Measurements from ENCODE around the gene DTX2.
"Not testable (repeated sequence)": the region's sequence is repeated elsewhere in the genome, so short reads cannot be mapped to it uniquely, and the experiment has no call there.

- TF ChIP-seq, protein P1, sequence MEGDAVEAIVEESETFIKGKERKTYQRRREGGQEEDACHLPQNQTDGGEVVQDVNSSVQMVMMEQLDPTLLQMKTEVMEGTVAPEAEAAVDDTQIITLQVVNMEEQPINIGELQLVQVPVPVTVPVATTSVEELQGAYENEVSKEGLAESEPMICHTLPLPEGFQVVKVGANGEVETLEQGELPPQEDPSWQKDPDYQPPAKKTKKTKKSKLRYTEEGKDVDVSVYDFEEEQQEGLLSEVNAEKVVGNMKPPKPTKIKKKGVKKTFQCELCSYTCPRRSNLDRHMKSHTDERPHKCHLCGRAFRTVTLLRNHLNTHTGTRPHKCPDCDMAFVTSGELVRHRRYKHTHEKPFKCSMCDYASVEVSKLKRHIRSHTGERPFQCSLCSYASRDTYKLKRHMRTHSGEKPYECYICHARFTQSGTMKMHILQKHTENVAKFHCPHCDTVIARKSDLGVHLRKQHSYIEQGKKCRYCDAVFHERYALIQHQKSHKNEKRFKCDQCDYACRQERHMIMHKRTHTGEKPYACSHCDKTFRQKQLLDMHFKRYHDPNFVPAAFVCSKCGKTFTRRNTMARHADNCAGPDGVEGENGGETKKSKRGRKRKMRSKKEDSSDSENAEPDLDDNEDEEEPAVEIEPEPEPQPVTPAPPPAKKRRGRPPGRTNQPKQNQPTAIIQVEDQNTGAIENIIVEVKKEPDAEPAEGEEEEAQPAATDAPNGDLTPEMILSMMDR (IDR thresholded peaks at IDR 0.05), result not testable (repeated sequence)
- not testable (repeated sequence) for TF ChIP-seq POLR2A, EP300 (IDR thresholded peaks at IDR 0.05)
Measured at GRCh38 chr7:76476742-76477474, 15.4 kb downstream of the DTX2 start.
